GM12892 (cell line): ENCODE data around the gene KCNJ12.

ENCODE experiments used
- POLR2A ChIP-seq: IDR thresholded peaks from 2 replicates; pipeline ENCODE4 v1.6.1; 2011; ENCODE audit warnings: low read depth, low read length, control low read depth
- POLR2AphosphoS5 ChIP-seq: IDR thresholded peaks from 2 replicates; pipeline ENCODE4 v1.6.1; 2011; ENCODE audit warnings: low read depth, low read length, control low read depth

DNA sequence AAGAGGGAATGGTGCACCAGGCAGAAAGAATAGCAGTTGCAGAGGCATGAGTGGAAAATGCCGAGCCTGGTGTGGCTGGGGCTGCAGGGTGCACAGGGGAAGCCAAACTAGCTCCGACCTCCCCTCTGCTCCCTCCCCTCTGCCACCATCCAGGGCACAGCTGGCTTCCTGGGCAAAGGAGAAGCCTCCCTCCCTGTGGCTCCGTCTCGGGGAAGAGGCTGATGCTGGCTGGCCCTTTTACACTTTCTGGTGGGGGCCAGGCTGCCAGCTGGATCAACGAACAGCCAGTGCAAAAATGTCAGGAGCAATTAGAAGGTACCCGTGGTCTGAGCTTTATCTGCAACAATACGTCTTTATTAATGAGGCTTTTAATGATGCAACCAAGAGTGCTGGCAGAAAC lies 37.1 kb upstream of the KCNJ12 start:
- no peak for TF ChIP-seq POLR2AphosphoS5
- TF ChIP-seq POLR2A: no peak
